ENCODE data around the gene RNF182.
"Not testable (repeated sequence)": the region's sequence is repeated elsewhere in the genome, so short reads cannot be mapped to it uniquely, and the experiment has no call there.

The RNF182 gene

DNA sequence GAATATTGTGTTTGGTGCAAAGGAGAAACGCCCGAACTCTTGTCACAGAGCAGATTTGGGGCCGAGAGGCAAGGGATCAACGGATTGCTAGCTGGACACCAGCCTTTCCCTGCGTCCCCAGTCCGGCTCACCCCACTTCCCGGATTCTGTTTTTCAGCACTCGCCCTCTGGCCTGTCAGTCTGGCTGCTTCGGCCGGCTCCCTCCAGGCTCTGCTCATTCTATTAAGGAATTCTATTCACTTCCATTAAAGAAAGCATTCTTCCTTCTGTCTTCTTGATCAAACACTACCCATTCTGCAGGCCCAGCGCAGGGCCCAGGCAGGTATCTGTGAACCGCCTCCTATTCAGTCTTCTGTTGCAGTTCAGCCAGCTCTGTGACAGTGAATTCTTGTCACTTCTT is 91.7 kb downstream of the RNF182 start:
- ChIA-PET CTCF (interaction anchor here (0.6 kb wide), 1 partner anchor 30 kb away, joined by 3 read pairs; no protein-coding TSS in a partner anchor), POLR2A (ENCODE audit: low non-redundant PET) (no interaction called here)
- H3K27ac ChIP-seq = no peak overlapping the region
- DNase-seq (ENCODE audit: low spot score) = no peak
- TF ChIP-seq CTCF (conservative IDR thresholded peaks at IDR 0.05; ENCODE audit: low read depth) = no peak

GRCh38 chr6:14016935-14017625 is 92.3 kb downstream of the RNF182 start:
- CTCF ChIA-PET = interaction anchor here (0.6 kb wide), 2 partner anchors 10 to 29 kb away, joined by 3 to 4 read pairs; no protein-coding TSS in a partner anchor
- no peak for DNase-seq (ENCODE audit: low spot score)
- TF ChIP-seq CTCF (conservative IDR thresholded peaks at IDR 0.05; ENCODE audit: low read depth) = no peak
- POLR2A ChIA-PET (ENCODE audit: low non-redundant PET) = no interaction called here
- H3K27ac ChIP-seq = no peak overlapping the region

- no peak for DNase-seq (ENCODE audit: low spot score)
- no peak for TF ChIP-seq CTCF (conservative IDR thresholded peaks at IDR 0.05; ENCODE audit: low read depth)
- ChIA-PET CTCF (interaction anchor here (0.6 to 1.2 kb wide), 2 partner anchors 9 to 17 kb away, joined by 3 to 4 read pairs; no protein-coding TSS in a partner anchor), POLR2A (ENCODE audit: low non-redundant PET) (no interaction called here)
- H3K27ac ChIP-seq = no peak overlapping the region
Measured at GRCh38 chr6:14017626-14018475, 93.1 kb downstream of the RNF182 start.

DNA sequence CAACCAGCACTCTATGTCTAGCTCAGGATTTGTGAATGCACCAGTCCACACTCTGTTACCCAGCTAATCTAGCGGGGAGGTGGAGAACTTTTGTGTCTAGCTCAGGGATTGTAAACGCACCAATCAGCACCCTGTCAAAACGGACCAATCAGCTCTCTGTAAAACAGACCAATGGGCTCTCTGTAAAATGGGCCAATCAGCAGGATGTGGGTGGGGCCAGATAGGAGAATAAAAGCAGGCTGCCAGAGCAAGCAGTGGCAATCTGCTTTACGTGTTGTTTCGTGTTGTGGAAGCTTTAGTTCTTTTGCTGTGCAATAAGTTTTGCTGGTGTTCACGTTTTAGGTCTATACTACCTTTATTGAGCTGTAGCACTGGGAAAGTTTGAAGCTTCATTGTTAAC is 93.8 kb downstream of the RNF182 start:
- POLR2A ChIA-PET (ENCODE audit: low non-redundant PET); DNase-seq (ENCODE audit: low spot score); H3K27ac ChIP-seq: not testable (repeated sequence)
- CTCF ChIA-PET = interaction anchor here (1.2 kb wide), 1 partner anchor 17 kb away, joined by 3 read pairs; no protein-coding TSS in a partner anchor

GRCh38 chr6:14020551-14020950 is 95.8 kb downstream of the RNF182 start:
- no peak for TF ChIP-seq CTCF (conservative IDR thresholded peaks at IDR 0.05; ENCODE audit: low read depth)
- ChIA-PET POLR2A (ENCODE audit: low non-redundant PET) (no interaction called here), CTCF (interaction anchor here (0.9 kb wide), 1 partner anchor 112 kb away, joined by 3 read pairs; no protein-coding TSS in a partner anchor)
- H3K27ac ChIP-seq = no peak overlapping the region
- DNase-seq (ENCODE audit: low spot score) = no peak

DNA sequence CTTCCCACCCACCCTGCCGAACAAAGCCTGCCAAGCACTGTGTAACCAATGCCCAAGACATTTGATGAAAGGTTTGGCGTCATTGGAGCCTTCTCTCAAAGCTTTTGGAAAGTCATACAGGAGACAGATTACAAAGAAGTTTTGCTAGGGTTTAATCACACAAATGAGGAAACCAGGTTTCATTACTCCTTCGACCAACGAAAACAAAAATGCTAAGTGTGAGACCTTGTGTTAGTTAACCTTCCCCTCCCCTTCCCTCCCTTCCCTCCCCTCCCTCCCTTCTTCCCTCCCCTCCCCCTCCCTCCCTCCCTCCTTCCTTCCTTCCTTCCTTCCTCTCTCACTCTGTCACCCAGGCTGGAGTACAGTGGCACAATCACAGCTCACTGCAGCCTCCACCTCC is 96.7 kb downstream of the RNF182 start:
- DNase-seq (ENCODE audit: low spot score) = no peak
- no peak for TF ChIP-seq CTCF (conservative IDR thresholded peaks at IDR 0.05; ENCODE audit: low read depth)
- ChIA-PET CTCF (interaction anchor here (0.7 kb wide), 1 partner anchor 243 kb away, joined by 5 read pairs; no protein-coding TSS in a partner anchor), POLR2A (ENCODE audit: low non-redundant PET) (no interaction called here)
- no peak overlapping the region for H3K27ac ChIP-seq

All from RWPE1 (cell line).